HEK293 (cell line): ENCODE results near the gene FRMD8.

Source experiments
- CTCF ChIA-PET: fragments of 350-600 bp; formaldehyde crosslinking; extraction: SDS; loops from one replicate; lab custom pipeline; 2021; ENCODE audit warnings: antibody characterized with exemption; lab: Yijun Ruan, JAX
- POLR2A ChIA-PET: fragments of 300-600 bp; formaldehyde crosslinking; extraction: SDS; loops from one replicate; lab custom pipeline; 2020; ENCODE audit warnings: antibody characterized with exemption, inconsistent platforms; lab: Yijun Ruan, JAX
- H3K27ac ChIP-seq: fragments of 200-500 bp; sonication (Bioruptor generic); 2 replicates; pipeline ENCODE4 v1.5.1; 2014; ENCODE audit warnings: low read depth, low read length, control low read depth, inconsistent platforms; ENCODE audit errors: extremely low read depth
- H3K36me3 ChIP-seq, 2 experiments: fragments of 200-500 bp in 1 of 2; sonication (Bioruptor generic) in 1 of 2; 1 replicate in 1 of 2; 2 replicates in 1 of 2; pipeline ENCODE4 v1.5.1; 2014 to 2017; ENCODE audit warnings: inconsistent platforms in 2 of 2, low read length in 2 of 2; ENCODE audit not compliant: control insufficient read depth in 2 of 2, insufficient read depth in 1 of 2
- H3K4me1 ChIP-seq: fragments of 200-500 bp; sonication (Bioruptor generic); 2 replicates; pipeline ENCODE4 v1.5.1; 2014; ENCODE audit warnings: mild to moderate bottlenecking, low read length, inconsistent platforms; ENCODE audit not compliant: control insufficient read depth, insufficient read depth
- H3K4me3 ChIP-seq: 2 replicates; pipeline ENCODE4 v1.5.1; 2011; ENCODE audit warnings: low read depth, mild to moderate bottlenecking, control low read depth, low read length, moderate library complexity
- H3K9me3 ChIP-seq: fragments of 200-500 bp; sonication (Bioruptor generic); 2 replicates; pipeline ENCODE4 v1.5.1; 2014; ENCODE audit warnings: low read depth, low read length, inconsistent platforms; ENCODE audit not compliant: control insufficient read depth, insufficient read depth
- EGR2 ChIP-seq: fragments of 450-650 bp; formaldehyde crosslinking; IDR thresholded peaks from 2 replicates; pipeline ENCODE4 v1.5.1; 2016; ENCODE audit warnings: low read depth, missing biosample characterization, missing genetic modification characterization
- HIC1 ChIP-seq: fragments of 450-650 bp; formaldehyde crosslinking; IDR thresholded peaks from 2 replicates; pipeline ENCODE4 v1.5.1; 2016; ENCODE audit warnings: missing biosample characterization, missing genetic modification characterization
- ZBTB1 ChIP-seq: fragments of 450-650 bp; formaldehyde crosslinking; IDR thresholded peaks from 2 replicates; pipeline ENCODE4 v1.5.1; 2016; ENCODE audit warnings: missing biosample characterization, missing genetic modification characterization
- ZBTB20 ChIP-seq: fragments of 450-650 bp; formaldehyde crosslinking; IDR thresholded peaks from 2 replicates; pipeline ENCODE4 v1.5.1; 2016; ENCODE audit warnings: missing biosample characterization, missing genetic modification characterization
- ZFHX2 ChIP-seq: fragments of 450-650 bp; formaldehyde crosslinking; conservative IDR thresholded peaks from 2 replicates; pipeline ENCODE4 v1.5.1; 2016; ENCODE audit warnings: missing biosample characterization, missing genetic modification characterization
- ZNF10 ChIP-seq: fragments of 450-650 bp; formaldehyde crosslinking; IDR thresholded peaks from 2 replicates; pipeline ENCODE4 v1.5.1; 2017; ENCODE audit warnings: missing biosample characterization, missing genetic modification characterization
- ZNF266 ChIP-seq: fragments of 450-650 bp; formaldehyde crosslinking; IDR thresholded peaks from 2 replicates; pipeline ENCODE4 v1.5.1; 2016; ENCODE audit warnings: missing biosample characterization, missing genetic modification characterization, low read depth
- ZNF292 ChIP-seq: fragments of 450-650 bp; formaldehyde crosslinking; IDR thresholded peaks from 2 replicates; pipeline ENCODE4 v1.5.1; 2016; ENCODE audit warnings: low read depth, missing biosample characterization, missing genetic modification characterization, borderline replicate concordance
- ZNF324 ChIP-seq: fragments of 450-650 bp; formaldehyde crosslinking; IDR thresholded peaks from 2 replicates; pipeline ENCODE4 v1.5.1; 2016; ENCODE audit warnings: missing biosample characterization, missing genetic modification characterization
- ZNF433 ChIP-seq: fragments of 450-650 bp; formaldehyde crosslinking; IDR thresholded peaks from 2 replicates; pipeline ENCODE4 v1.5.1; 2016; ENCODE audit warnings: missing biosample characterization, missing genetic modification characterization, low read depth
- ZNF518A ChIP-seq: fragments of 450-650 bp; formaldehyde crosslinking; conservative IDR thresholded peaks from 2 replicates; pipeline ENCODE4 v1.5.1; 2016; ENCODE audit warnings: low read depth, missing biosample characterization, missing genetic modification characterization
- ZNF645 ChIP-seq: fragments of 450-650 bp; formaldehyde crosslinking; IDR thresholded peaks from 2 replicates; pipeline ENCODE4; 2016; ENCODE audit warnings: missing biosample characterization, missing genetic modification characterization
- ZNF701 ChIP-seq: fragments of 450-650 bp; formaldehyde crosslinking; IDR thresholded peaks from 2 replicates; pipeline ENCODE4 v1.5.1; 2016; ENCODE audit warnings: missing biosample characterization, missing genetic modification characterization
- ZNF704 ChIP-seq: fragments of 450-650 bp; formaldehyde crosslinking; IDR thresholded peaks from 2 replicates; pipeline ENCODE4 v1.5.1; 2016; ENCODE audit warnings: missing biosample characterization, missing genetic modification characterization
- ZNF791 ChIP-seq: fragments of 450-650 bp; formaldehyde crosslinking; IDR thresholded peaks from 2 replicates; pipeline ENCODE4 v1.5.1; 2016; ENCODE audit warnings: missing biosample characterization, missing genetic modification characterization

Gene FRMD8

GRCh38 chr11:65392899-65393298 is 6.5 kb downstream of the FRMD8 start:
- peaks cover 0 to 74% of the 10 kb centered on the region in 2 experiments; a peak in 1 of 3 replicates for H3K36me3 ChIP-seq
- POLR2A ChIA-PET: interaction anchor here (1.4 kb wide), 1 partner anchor 105 kb away, joined by 3 read pairs; no protein-coding TSS in a partner anchor

GRCh38 chr11:65393513-65394079 is 7.2 kb downstream of the FRMD8 start:
- H3K9me3 ChIP-seq: no peaks in the 10 kb centered on the region
- H3K27ac ChIP-seq: no peak overlapping the region
- no peak overlapping the region for H3K4me3 ChIP-seq
- peaks cover 0 to 75% of the 10 kb centered on the region in 2 experiments; a peak in 1 of 3 replicates for H3K36me3 ChIP-seq
- CTCF ChIA-PET: interaction anchor here (0.6 kb wide), 1 partner anchor 62 kb away, joined by 3 read pairs; no protein-coding TSS in a partner anchor
- no peak for TF ChIP-seq ZBTB20 (tag by site-specific recombination)
- TF ChIP-seq ZNF324 (tag by site-specific recombination): no peak
- TF ChIP-seq ZNF10 (tag by site-specific recombination): no peak
- no peak for TF ChIP-seq ZBTB1 (tag by site-specific recombination)
- no peak for TF ChIP-seq HIC1 (tag by site-specific recombination)
- no peak for TF ChIP-seq ZNF292
- TF ChIP-seq ZNF791 (tag by site-specific recombination): no peak
- TF ChIP-seq ZNF645 (tag by site-specific recombination): no peak
- no peak for TF ChIP-seq ZNF704 (tag by site-specific recombination)
- no peak for TF ChIP-seq ZNF518A (tag by site-specific recombination)
- TF ChIP-seq ZNF433 (tag by site-specific recombination): no peak
- TF ChIP-seq ZNF701: no peak
- H3K4me1 ChIP-seq: no peaks in the 10 kb centered on the region
- POLR2A ChIA-PET: interaction anchor here (1.3 kb wide), 1 partner anchor 105 kb away, joined by 3 read pairs; the partner anchor contains the start of gene MALAT1

More at GRCh38 chr11:65392899-65393298, 6.5 kb downstream of the FRMD8 start:
- peak; percentile 68 for TF ChIP-seq ZFHX2 (tag by site-specific recombination)
- TF ChIP-seq ZNF266 (tag by site-specific recombination): no peak
- TF ChIP-seq EGR2 (tag by site-specific recombination): peak; percentile 86
- Histone ChIP-seq H3K4me1 (no peaks in the 10 kb centered on the region), H3K4me3 (no peak overlapping the region), H3K9me3 (no peaks in the 10 kb centered on the region), H3K27ac (no peak overlapping the region)
- CTCF ChIA-PET: no interaction called here
